Smooth muscle cell of bladder (primary cell): ENCODE data around the gene DPP8. TPM values are rescaled to one million over a fixed set of nuclear protein-coding genes. Genes with fewer than 3 reads are reported as not detected.

ENCODE experiments used
- total RNA-seq: library from RNA; depleted of rRNA; stranded (reverse); fragments of >200 nt; gene quantifications from 2 replicates; pipeline ENCODE4 v1.2.3, GENCODE V29; 2014

DPP8 gene
- 34.6 and 41.6 TPM in 2 replicates for total RNA-seq

GRCh38 chr15:65516997-65517865, at the start of gene DPP8:
Gene DPP8 (minus strand): TSS chr15:65517689. CDS start chr15:65512553, 5,136 bp downstream.

GRCh38 chr15:65530318-65531111, 13.0 kb upstream of the DPP8 start, which contains the start of gene HACD3:
Gene HACD3 (plus strand): TSS chr15:65530463. CDS start chr15:65530632, 169 bp downstream.

Other genes starting within 250 kb of the DPP8 start
- gene PARP16, start 230.8 kb downstream of the DPP8 start, total RNA-seq, result 1.8 and 2.1 TPM in 2 replicates
- not detected in 2 replicates for gene RNU5A-1, start 221.6 kb downstream of the DPP8 start, total RNA-seq
- not detected in 2 replicates for gene RNU5B-1, start 213.0 kb downstream of the DPP8 start, total RNA-seq
- gene IGDCC3, start 139.7 kb downstream of the DPP8 start, total RNA-seq, result not detected in 2 replicates
- gene IGDCC4, start 94.7 kb downstream of the DPP8 start, total RNA-seq, result 1.2 and 1.4 TPM in 2 replicates
- 57.0 and 83.2 TPM in 2 replicates for gene HACD3, start 12.8 kb upstream of the DPP8 start, total RNA-seq
- gene INTS14, start 93.4 kb upstream of the DPP8 start, total RNA-seq, result 23.5 and 31.2 TPM in 2 replicates
- gene SLC24A1, start 104.2 kb upstream of the DPP8 start, total RNA-seq, result 2.4 and 3.1 TPM in 2 replicates